HG02981 (cell line): ENCODE data around the gene ORC2.
"Not testable (repeated sequence)": the region's sequence is repeated elsewhere in the genome, so short reads cannot be mapped to it uniquely, and the experiment has no call there.

ENCODE experiments used
- ATAC-seq: cut with Tn5 transposase; IDR thresholded peaks from one replicate; pipeline ENCODE4 v1.9.1; 2021; ENCODE audit warnings: mild to moderate bottlenecking, moderate library complexity; ENCODE audit not compliant: unreplicated experiment

ORC2 gene

GRCh38 chr2:200963124-200963917, at the start of gene ORC2:
Gene ORC2 (minus strand): TSS chr2:200963660. CDS start chr2:200958123, 5,537 bp downstream.
- ATAC-seq: peak; percentile 88

DNA sequence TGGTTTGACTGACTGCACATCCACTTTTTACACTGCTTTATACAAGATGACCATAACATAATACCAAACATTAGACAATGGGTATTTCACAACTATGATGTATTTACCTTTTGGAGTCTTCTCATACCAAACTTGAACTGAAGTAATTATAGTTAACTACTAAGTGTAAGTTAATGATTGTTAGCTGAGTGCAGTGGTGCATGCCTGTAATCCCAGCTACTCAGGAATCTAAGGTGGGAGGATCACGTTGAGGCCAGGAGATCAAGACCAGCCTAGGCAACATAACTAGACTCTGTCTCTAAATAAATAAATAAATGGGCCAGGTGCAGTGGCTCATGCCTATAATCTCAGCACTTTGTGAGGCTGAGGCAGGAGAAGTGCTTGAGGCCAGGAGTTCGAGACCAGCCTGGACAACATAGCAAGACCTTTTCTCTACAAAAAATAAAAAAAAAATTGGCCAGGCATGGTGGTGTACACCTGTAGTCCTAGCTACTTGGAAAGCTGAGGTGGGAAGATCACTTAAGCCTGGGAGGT, 44.9 kb upstream of the ORC2 start:
- no peak for ATAC-seq

DNA sequence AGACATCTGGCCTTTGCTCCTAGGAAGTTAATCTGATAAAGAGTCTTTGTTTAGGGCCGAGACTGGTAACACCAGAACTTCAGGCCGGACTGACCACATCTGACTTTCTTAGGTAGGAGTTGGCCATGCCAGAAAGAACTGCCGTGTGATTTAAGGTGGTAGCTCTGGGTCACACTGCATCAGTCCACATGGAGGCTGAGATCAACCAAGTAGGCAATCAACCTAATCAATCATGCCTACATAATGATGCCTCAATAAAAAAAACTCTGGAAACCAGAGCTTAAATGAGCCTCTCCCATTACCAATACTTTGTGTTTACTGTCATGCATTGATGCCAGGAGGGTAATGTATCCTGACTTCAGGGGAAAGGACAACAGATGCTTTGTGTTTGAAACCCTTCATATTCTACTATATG, 44.1 kb upstream of the ORC2 start:
- ATAC-seq: no peak

GRCh38 chr2:201006704-201007103, 43.2 kb upstream of the ORC2 start:
- ATAC-seq: no peak

DNA sequence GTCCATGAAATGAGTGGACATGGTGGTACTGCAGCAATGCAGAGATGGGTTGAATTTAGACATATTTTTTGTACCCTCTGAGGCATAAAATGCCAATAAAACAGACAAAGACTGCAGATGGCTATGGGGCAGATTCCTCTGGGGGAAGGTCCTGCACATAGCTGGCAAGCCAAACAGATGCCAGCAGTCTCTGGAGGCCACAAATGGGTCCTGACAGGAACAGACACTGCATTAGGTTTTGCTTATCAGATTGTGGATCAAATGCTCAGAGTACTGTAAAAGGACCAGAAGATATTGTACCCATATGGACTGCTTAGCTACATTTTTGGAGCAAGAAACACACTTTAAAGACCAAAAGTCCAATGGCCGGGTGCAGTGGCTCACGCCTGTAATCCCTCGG, 40.9 kb upstream of the ORC2 start:
- no peak for ATAC-seq

- no peak for ATAC-seq
Measured at GRCh38 chr2:200993097-200993496, 29.6 kb upstream of the ORC2 start.

DNA sequence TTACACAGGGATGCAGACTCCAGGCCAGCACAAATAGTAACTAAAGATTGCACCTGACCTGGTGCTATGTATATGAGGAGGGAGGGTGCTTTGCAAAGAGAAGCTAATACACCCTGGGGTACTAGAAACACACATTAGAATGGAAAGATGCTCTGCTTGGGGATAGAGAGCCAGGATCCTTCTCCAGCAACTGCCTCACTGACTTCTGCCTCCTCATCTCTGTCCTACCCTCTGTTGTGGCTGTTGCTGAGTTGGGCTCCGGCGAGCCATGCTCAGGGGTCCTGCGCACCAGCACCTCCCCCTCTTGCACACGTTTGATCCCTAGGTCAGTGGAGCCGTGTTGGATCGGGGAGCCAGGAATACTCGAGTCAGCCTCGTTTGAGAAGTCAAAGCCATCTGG, 23.7 kb upstream of the ORC2 start:
- ATAC-seq: no peak

- no peak for ATAC-seq
Measured at GRCh38 chr2:200985799-200986198, 22.3 kb upstream of the ORC2 start.

- no peak for ATAC-seq
Measured at GRCh38 chr2:200976710-200977109, 13.2 kb upstream of the ORC2 start.

DNA sequence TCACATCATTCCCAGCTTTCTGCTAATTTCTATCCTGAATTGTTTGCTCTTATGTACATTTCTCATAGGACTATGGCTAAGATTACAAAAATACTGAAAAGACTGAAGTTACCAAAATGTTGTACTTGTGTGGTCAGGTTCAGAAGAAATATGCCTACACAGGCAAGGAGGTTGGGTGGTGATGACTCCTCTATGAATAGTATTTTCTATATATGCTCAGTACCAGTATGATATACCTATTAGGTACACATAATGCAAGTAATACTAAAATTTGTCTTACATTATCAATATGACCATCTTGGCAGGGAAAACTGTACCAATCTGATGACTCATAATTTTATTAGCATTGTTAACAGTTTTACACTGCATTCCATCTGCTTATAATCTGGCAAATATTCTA, 12.2 kb upstream of the ORC2 start:
- no peak for ATAC-seq

GRCh38 chr2:200970057-200970456, 6.6 kb upstream of the ORC2 start:
- not testable (repeated sequence) for ATAC-seq

GRCh38 chr2:200968735-200969134, 5.3 kb upstream of the ORC2 start:
- ATAC-seq: no peak

DNA sequence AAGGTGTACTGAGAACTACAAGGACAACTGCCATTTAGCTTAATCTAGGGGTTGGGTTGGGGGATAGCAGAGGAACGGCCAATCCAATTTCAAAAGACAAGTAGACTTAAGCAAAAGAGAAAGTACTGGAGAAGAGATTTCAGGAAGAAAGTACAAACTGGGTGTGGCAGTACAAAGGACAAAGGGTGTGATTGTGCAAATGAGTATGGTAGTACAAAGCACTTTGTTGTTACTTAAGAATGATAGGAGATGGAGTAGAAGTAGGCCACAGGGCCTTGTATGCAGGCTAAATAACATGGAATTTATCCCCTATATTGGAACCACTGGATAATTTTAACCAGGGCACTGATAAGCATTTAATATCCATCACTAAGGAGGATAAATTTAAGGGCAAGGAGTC, 4.7 kb upstream of the ORC2 start:
- no peak for ATAC-seq

GRCh38 chr2:200966770-200967169, 3.3 kb upstream of the ORC2 start:
- ATAC-seq: peak; percentile 26

DNA sequence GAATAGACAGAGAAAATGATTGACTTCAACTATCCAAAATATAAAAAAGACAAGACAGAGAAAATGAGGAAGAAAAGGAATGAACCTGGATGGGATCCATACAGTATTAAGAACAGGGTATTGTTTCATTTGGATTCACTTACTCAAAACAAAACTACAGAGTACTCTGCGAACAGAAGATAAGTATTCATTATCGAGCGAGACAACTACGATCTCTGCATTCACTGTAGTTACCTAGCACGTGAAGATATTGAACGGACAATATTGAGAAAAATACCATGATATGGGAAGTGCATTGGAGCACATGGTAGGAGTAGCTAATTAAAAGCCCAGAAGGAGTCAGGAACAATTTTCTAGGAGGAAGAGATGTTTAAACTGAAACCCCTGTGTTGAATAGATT, 1.0 kb upstream of the ORC2 start:
- no peak for ATAC-seq

DNA sequence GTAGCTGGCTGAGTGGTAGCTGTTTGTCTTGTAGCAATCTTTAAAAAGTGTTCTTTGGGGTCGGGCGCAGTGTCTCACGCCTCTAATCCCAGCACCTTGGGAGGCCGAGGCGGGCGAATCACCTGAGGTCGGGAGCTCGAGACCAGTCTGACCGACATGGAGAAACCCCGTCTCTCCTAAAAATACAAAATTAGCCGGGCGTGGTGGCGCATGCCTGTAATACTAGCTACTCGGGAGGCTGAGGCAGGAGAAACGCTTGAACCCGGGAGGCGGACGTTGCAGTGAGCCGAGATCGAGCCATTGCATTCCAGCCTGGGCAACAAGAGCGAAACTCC, 425 bp upstream of the ORC2 start:
- ATAC-seq: peak; percentile 2

DNA sequence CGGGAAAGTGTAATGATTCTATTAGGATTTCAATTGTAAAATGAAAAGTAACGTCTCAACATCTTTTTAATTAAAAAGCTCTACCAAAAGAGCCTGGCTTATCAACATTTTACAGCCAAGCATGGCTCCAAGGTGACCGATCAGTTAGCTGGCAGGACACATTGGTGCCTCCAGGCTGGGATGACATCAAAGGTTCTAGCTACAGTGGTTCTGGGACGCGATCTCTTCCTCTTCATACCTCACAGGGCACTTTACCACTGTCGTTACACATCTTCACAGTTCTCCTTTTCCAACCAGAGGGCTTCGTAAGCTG, 693 bp downstream of the ORC2 start:
- ATAC-seq: peak; percentile 10

DNA sequence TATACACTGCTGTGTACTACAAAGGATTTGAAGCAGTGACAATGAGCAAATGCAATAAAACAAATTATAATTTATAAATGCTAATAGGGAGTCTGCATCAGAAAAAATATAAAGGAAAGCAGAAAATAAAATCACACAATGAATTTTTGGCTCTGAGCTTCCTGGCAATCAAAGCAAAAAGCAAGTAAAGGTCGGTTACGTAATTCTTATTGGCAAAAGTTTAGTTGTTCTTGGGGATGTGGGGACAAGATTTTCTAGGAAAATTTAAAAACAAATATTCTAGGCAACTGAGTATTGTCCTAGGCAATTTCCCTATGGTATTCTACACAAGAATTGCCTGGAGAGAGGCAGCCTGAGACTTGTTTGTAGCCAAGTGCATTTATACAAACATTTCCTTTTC, 1.8 kb downstream of the ORC2 start:
- no peak for ATAC-seq

GRCh38 chr2:200950378-200950777, 13.1 kb downstream of the ORC2 start:
- ATAC-seq: no peak

- ATAC-seq: no peak
Measured at GRCh38 chr2:200945395-200945729, 18.1 kb downstream of the ORC2 start.

DNA sequence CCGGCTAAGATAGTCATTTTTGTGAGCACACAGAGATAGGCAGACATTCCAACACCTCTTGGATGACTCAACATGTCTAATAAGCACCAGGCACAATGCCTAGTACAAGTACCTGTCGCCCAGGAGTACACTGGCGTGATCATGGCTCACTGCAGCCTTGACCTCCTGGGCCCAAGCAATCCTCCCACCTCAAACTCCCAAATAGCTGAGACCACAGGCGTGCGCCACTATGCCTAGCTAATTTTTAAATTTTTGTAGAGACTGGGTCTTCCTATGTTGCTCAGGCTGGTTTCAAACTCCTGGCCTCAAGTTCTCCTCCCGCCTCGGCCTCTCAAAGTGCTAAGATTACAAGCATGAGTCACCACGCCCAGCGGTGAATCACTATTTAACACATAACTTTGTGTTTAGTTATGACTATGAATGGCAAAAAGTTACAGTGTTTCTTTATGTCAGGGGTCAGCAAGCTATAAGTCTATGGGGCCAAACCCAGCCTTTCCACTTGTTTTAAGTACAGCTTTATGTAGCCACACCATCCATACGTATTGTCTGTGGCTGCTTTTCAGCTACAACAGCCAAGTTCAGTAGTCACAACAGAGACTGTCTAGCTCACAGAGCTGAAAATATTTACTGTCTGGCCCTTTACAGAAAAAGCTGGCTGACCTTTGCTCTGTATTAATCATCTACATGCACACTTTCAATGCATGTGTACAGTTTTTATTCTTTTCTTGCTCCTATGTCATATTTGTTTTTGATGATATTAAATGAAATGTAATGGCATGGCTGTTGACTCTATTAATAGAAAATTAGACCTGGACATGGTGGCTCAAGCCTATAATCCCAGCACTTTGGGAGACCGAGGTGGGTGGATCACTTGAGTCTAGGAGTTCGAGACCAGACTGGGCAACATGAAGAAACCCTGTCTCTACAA, 18.7 kb downstream of the ORC2 start:
- ATAC-seq: no peak

- ATAC-seq: no peak
Measured at GRCh38 chr2:200943527-200944105, 19.8 kb downstream of the ORC2 start.
